Activated CD8-positive, alpha-beta T cell treated with anti-CD3 and anti-CD28 coated beads for 36 hours (primary cell): ENCODE results near the gene ERICH2. TPM values are rescaled to one million over a fixed set of nuclear protein-coding genes. Genes with fewer than 3 reads are reported as not detected.
A peak's percentile ranks its signal among the peaks of the same experiment; 100 is the strongest.

Experiments
- ATAC-seq: fragments of 200-7000 bp; cut with Tn5 transposase; one replicate; pipeline ENCODE4 v1.10.0; 2021; ENCODE audit warnings: mild to moderate bottlenecking, moderate library complexity
- CTCF ChIA-PET: fragments of 350-600 bp; sonication (Branson Sonifier 250); formaldehyde crosslinking; loops from one replicate; lab custom pipeline; 2021; ENCODE audit warnings: antibody characterized with exemption; lab: Charles Lee
- POLR2A ChIA-PET: fragments of 350-600 bp; sonication (Branson Sonifier 250); formaldehyde crosslinking; loops from one replicate; lab custom pipeline; 2021; ENCODE audit warnings: antibody characterized with exemption; lab: Charles Lee
- DNase-seq: peaks from one replicate; pipeline ENCODE4 v3.0.0-alpha.2; 2020
- H3K27ac Mint-ChIP-seq: one replicate; pipeline ENCODE4 v1.8.0; 2021; ENCODE audit warnings: mild to moderate bottlenecking, mixed read lengths
- H3K27me3 Mint-ChIP-seq: one replicate; pipeline ENCODE4 v1.8.0; 2021; ENCODE audit warnings: mixed read lengths
- H3K36me3 Mint-ChIP-seq: one replicate; pipeline ENCODE4 v1.8.0; 2021; ENCODE audit warnings: low read depth, mixed read lengths
- H3K4me1 Mint-ChIP-seq: one replicate; pipeline ENCODE4 v1.8.0; 2021; ENCODE audit warnings: low read depth, mixed read lengths
- H3K4me3 Mint-ChIP-seq: one replicate; pipeline ENCODE4 v1.8.0; 2021; ENCODE audit warnings: mild to moderate bottlenecking, moderate library complexity, mixed read lengths
- H3K9me3 Mint-ChIP-seq: one replicate; pipeline ENCODE4 v1.8.0; 2021; ENCODE audit warnings: mixed read lengths
- CTCF ChIP-seq: fragments of 200-600 bp; IDR thresholded peaks from one replicate; pipeline ENCODE4 v1.8.0; 2022; ENCODE audit warnings: antibody characterized with exemption, mild to moderate bottlenecking
- intact Hi-C: fragments of 100-400 bp; cut with micrococcal nuclease; formaldehyde crosslinking; loops from one replicate; pipeline ENCODE4 v1.10.0; 2022
- total RNA-seq, 2 experiments: library from RNA; stranded (reverse); gene quantifications; one replicate each; pipeline ENCODE4 v1.2.3, GENCODE V29; 2021

Gene ERICH2
- total RNA-seq, 2 experiments from 2014 or later = not detected

GRCh38 chr2:170815311-170815710, 45.1 kb downstream of the ERICH2 start:
- Mint-ChIP-seq H3K27me3 (peaks cover 64% of the 10 kb centered on the region), H3K4me3 (peak overlapping the region; percentile 66), H3K27ac (peak overlapping the region; percentile 42), H3K36me3 (no peaks in the 10 kb centered on the region), H3K4me1 (peaks cover 38% of the 10 kb centered on the region), H3K9me3 (no peaks in the 10 kb centered on the region)
- POLR2A ChIA-PET = no interaction called here
- ATAC-seq = no peak
- DNase-seq = no peak
- CTCF ChIA-PET = interaction anchor here (0.7 to 6.7 kb wide), 21 partner anchors 9 to 491 kb away, joined by 3 to 77 read pairs (median 4); no protein-coding TSS in a partner anchor
- TF ChIP-seq CTCF = no peak
- intact Hi-C loops = loop anchor here (2.0 to 10.0 kb wide), 3 partner anchors 97 to 455 kb away; no protein-coding TSS in a partner anchor

- intact Hi-C loops = loop anchor here (2.0 to 10.0 kb wide), 3 partner anchors 97 to 455 kb away; no protein-coding TSS in a partner anchor
- peak; percentile 49 for ATAC-seq
- TF ChIP-seq CTCF = peak; percentile 94
- DNase-seq = peak; percentile 80
- H3K36me3 Mint-ChIP-seq = no peaks in the 10 kb centered on the region
- peaks cover 45% of the 10 kb centered on the region for H3K4me1 Mint-ChIP-seq
- peaks cover 70% of the 10 kb centered on the region for H3K27me3 Mint-ChIP-seq
- peak overlapping the region; percentile 42 for H3K27ac Mint-ChIP-seq
- H3K9me3 Mint-ChIP-seq = no peaks in the 10 kb centered on the region
- CTCF ChIA-PET = interaction anchor here (0.6 to 6.7 kb wide), 28 partner anchors 10 to 577 kb away, joined by 3 to 77 read pairs (median 3); partner anchors contain the start of genes ERICH2 and SP5
- peak overlapping the region; percentile 66 for H3K4me3 Mint-ChIP-seq
- POLR2A ChIA-PET = interaction anchor here (0.6 to 1.2 kb wide), 2 partner anchors 9 to 202 kb away, joined by 3 read pairs; no protein-coding TSS in a partner anchor
Measured at GRCh38 chr2:170815746-170816503, 45.7 kb downstream of the ERICH2 start.

- Mint-ChIP-seq H3K27ac (no peak within 1 kb of the TSS), H3K36me3 (no peaks in the 10 kb centered on the region), H3K9me3 (no peaks in the 10 kb centered on the region), H3K4me1 (peaks cover 50% of the 10 kb centered on the region), H3K27me3 (peaks cover 74% of the 10 kb centered on the region), H3K4me3 (peak within 1 kb of the TSS; percentile 66)
- ChIA-PET POLR2A (interaction anchor here (0.6 to 1.3 kb wide), 4 partner anchors 9 to 789 kb away, joined by 3 to 4 read pairs (median 4); no protein-coding TSS in a partner anchor), CTCF (interaction anchor here (0.6 to 6.7 kb wide), 20 partner anchors 9 to 782 kb away, joined by 3 to 77 read pairs (median 4); partner anchors contain the start of genes ERICH2 and SP5)
- ATAC-seq (peak; percentile 61), DNase-seq (peak; percentile 81)
- TF ChIP-seq CTCF = no peak
- intact Hi-C loops = loop anchor here (10.0 kb wide), 1 partner anchor 332 kb away; no protein-coding TSS in a partner anchor
Measured at GRCh38 chr2:170816504-170817092, 46.4 kb downstream of the ERICH2 start, which contains the start of gene GAD1. GAD1 (plus strand) TSS chr2:170816887; CDS start chr2:170818592, 1,705 bp downstream.

DNA sequence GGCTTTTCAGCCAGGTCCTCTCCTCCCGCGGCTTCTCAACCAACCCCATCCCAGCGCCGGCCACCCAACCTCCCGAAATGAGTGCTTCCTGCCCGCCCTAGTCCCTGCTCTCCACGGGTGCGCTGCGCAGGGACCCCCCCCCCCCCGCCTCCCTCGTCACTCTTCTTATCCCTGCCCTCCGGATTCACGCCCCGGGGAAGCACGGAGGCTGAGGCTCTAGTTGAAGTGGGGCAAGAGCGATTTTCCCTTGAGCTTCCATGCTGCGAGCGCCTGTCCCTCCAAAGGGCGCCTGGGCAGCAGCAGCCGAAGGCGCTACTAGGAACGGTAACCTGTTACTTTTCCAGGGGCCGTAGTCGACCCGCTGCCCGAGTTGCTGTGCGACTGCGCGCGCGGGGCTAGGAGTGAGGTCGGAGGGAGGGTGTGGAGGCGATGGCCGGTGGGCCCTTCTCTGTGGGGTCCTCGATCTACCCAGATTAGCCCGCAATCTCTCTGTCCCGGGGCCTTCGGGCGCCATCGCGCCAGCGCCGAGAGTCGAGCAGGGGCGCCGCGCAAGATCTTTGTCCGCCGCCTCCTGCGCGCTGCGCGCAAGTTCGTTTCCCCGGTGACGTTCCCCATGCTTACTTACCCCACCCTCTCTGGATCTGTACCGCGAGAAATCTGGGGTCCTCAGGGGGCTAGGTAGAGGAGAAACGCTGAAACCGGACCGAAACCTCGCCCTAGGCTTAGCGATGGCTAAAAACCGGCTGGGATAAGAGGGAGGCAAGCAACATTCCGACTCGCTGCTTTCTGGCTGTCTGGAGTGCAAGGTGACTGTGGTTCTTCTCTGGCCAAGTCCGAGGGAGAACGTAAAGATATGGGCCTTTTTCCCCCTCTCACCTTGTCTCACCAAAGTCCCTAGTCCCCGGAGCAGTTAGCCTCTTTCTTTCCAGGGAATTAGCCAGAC, 47.2 kb downstream of the ERICH2 start:
- H3K9me3 Mint-ChIP-seq = no peaks in the 10 kb centered on the region
- peak; percentile 43 for DNase-seq
- peaks cover 79% of the 10 kb centered on the region for H3K27me3 Mint-ChIP-seq
- ChIA-PET CTCF (interaction anchor here (0.6 to 6.7 kb wide), 14 partner anchors 21 to 782 kb away, joined by 3 to 77 read pairs (median 7); partner anchors contain the start of genes ERICH2 and SP5), POLR2A (interaction anchor here (0.6 to 1.3 kb wide), 3 partner anchors 8 to 790 kb away, joined by 3 to 4 read pairs (median 4); no protein-coding TSS in a partner anchor)
- peaks cover 57% of the 10 kb centered on the region for H3K4me1 Mint-ChIP-seq
- ATAC-seq = peak; percentile 2
- H3K4me3 Mint-ChIP-seq = peak overlapping the region; percentile 66
- no peak overlapping the region for H3K27ac Mint-ChIP-seq
- TF ChIP-seq CTCF = no peak
- intact Hi-C loops = loop anchor here (10.0 kb wide), 1 partner anchor 333 kb away; no protein-coding TSS in a partner anchor
- H3K36me3 Mint-ChIP-seq = no peaks in the 10 kb centered on the region
